ENCODE measurements around the gene HTD2. TPM values are rescaled to one million over a fixed set of nuclear protein-coding genes. Genes with fewer than 3 reads are reported as not detected.

HTD2 gene
- total RNA-seq, 1 experiment from 2014 or later, result 7.9 TPM

DNA sequence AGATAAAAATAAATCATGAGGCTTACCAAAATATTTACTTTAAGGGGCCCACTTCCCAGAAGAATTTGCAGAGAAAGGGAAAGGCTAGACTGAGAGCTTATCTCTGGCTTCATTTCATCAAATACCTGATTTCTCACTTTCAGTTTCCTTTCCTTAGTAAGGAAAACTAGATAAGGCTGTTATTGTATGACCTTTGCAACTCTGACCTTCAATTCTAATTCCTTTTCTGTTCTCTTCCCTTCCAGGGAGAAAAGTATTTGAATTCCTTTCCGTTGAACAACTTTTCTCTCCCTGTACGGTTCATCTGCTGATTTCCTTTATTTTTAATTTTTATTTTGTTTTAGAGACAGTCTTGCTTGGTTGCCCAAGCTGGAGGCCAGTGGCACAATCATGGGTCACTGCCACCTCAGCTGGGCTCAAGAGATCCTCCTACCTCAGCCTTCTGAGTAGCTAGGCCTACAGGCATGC lies 19.2 kb downstream of the HTD2 start:
- in situ Hi-C loops (cut with HindIII; ENCODE audit: low pct_unique_long_range_greater_than_20kb, low sequenced_read_pairs) (no loop called here), intact Hi-C loops (cut with micrococcal nuclease; ENCODE audit: unreplicated experiment) (no loop called here)
- no TSS peak for BruUV-seq (replicated peaks)
- DNase-seq (ENCODE audit: low read depth, low spot score), result no peak
- TF ChIP-seq TCF7L2 (IDR thresholded peaks at IDR 0.05; ENCODE audit: low read depth, low read length), result no peak
- TF ChIP-seq, protein P1, sequence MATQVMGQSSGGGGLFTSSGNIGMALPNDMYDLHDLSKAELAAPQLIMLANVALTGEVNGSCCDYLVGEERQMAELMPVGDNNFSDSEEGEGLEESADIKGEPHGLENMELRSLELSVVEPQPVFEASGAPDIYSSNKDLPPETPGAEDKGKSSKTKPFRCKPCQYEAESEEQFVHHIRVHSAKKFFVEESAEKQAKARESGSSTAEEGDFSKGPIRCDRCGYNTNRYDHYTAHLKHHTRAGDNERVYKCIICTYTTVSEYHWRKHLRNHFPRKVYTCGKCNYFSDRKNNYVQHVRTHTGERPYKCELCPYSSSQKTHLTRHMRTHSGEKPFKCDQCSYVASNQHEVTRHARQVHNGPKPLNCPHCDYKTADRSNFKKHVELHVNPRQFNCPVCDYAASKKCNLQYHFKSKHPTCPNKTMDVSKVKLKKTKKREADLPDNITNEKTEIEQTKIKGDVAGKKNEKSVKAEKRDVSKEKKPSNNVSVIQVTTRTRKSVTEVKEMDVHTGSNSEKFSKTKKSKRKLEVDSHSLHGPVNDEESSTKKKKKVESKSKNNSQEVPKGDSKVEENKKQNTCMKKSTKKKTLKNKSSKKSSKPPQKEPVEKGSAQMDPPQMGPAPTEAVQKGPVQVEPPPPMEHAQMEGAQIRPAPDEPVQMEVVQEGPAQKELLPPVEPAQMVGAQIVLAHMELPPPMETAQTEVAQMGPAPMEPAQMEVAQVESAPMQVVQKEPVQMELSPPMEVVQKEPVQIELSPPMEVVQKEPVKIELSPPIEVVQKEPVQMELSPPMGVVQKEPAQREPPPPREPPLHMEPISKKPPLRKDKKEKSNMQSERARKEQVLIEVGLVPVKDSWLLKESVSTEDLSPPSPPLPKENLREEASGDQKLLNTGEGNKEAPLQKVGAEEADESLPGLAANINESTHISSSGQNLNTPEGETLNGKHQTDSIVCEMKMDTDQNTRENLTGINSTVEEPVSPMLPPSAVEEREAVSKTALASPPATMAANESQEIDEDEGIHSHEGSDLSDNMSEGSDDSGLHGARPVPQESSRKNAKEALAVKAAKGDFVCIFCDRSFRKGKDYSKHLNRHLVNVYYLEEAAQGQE (IDR thresholded peaks at IDR 0.05; ENCODE audit: insufficient read depth in 1 of 2, low read depth in 2 of 2, low read length in 1 of 2), result no peak
- no peak for TF ChIP-seq POLR2AphosphoS5 (IDR thresholded peaks at IDR 0.05; ENCODE audit: low read depth, low read length)
- TF ChIP-seq SIN3A (IDR thresholded peaks at IDR 0.05; ENCODE audit: borderline replicate concordance, insufficient read depth, low read depth, low read length), result no peak
- TF ChIP-seq, protein P2, sequence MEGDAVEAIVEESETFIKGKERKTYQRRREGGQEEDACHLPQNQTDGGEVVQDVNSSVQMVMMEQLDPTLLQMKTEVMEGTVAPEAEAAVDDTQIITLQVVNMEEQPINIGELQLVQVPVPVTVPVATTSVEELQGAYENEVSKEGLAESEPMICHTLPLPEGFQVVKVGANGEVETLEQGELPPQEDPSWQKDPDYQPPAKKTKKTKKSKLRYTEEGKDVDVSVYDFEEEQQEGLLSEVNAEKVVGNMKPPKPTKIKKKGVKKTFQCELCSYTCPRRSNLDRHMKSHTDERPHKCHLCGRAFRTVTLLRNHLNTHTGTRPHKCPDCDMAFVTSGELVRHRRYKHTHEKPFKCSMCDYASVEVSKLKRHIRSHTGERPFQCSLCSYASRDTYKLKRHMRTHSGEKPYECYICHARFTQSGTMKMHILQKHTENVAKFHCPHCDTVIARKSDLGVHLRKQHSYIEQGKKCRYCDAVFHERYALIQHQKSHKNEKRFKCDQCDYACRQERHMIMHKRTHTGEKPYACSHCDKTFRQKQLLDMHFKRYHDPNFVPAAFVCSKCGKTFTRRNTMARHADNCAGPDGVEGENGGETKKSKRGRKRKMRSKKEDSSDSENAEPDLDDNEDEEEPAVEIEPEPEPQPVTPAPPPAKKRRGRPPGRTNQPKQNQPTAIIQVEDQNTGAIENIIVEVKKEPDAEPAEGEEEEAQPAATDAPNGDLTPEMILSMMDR (IDR thresholded peaks at IDR 0.05), result no peak
- Histone ChIP-seq H3K27ac (ENCODE audit: low read length) (no peak overlapping the region), H3K4me3 (ENCODE audit: low read depth in 2 of 2, low read length in 2 of 2) (no peak overlapping the region), H3K4me1 (ENCODE audit: control insufficient read depth, insufficient read depth, low read length) (no peaks in the 10 kb centered on the region; the same call in 1 of the 2 replicates), H3K36me3 (ENCODE audit: control insufficient read depth, insufficient read depth, low read length) (no peaks in the 10 kb centered on the region), H3K9me3 (ENCODE audit: control insufficient read depth, insufficient read depth, low read depth, low read length) (no peaks in the 10 kb centered on the region), H3K27me3 (ENCODE audit: control insufficient read depth, insufficient read depth, low read length) (no peaks in the 10 kb centered on the region)
- ChIA-PET POLR2A (no interaction called here), CTCF (no interaction called here)
- no peak for ATAC-seq

DNA sequence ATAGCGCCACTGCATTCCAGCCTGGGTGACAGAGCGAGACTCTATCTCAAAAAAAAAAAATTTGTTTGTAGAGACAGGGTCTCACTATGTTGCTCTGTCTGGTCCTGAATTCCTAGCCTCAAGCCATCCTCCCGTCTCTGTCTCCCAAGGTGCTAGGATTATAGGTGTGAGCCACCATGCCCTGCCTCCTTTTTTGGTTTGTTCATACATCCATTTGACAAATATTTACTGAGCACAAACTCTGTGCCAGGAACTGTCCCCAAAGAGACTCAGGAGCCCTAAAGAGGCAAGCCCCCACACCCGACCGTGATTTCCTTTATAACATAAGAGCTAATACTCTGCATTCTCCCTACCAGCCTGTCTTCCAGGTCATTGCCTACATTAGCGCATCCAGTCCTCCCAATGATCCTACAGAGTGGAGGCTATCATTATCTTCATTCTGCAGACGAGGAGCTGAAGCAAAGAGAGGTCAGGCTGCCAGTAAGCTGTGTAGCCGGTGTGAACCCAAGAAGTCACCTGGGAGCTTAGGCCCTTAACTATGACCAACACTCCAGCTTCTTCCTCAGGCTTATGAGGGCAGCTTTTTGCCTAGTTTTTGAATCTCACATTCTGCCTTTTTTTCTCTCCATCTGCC lies 20.1 kb downstream of the HTD2 start:
- intact Hi-C loops (cut with micrococcal nuclease; ENCODE audit: unreplicated experiment), result no loop called here
- BruUV-seq (replicated peaks), result no TSS peak
- Histone ChIP-seq H3K27ac (ENCODE audit: low read length) (no peak overlapping the region), H3K27me3 (ENCODE audit: control insufficient read depth, insufficient read depth, low read length) (no peaks in the 10 kb centered on the region), H3K9me3 (ENCODE audit: control insufficient read depth, insufficient read depth, low read depth, low read length) (no peaks in the 10 kb centered on the region), H3K4me1 (ENCODE audit: control insufficient read depth, insufficient read depth, low read length) (no peaks in the 10 kb centered on the region; the same call in 1 of the 2 replicates), H3K4me3 (ENCODE audit: low read depth in 2 of 2, low read length in 2 of 2) (no peak overlapping the region), H3K36me3 (ENCODE audit: control insufficient read depth, insufficient read depth, low read length) (no peaks in the 10 kb centered on the region)
- TF ChIP-seq TCF7L2 (IDR thresholded peaks at IDR 0.05; ENCODE audit: low read depth, low read length) (no peak), SIN3A (IDR thresholded peaks at IDR 0.05; ENCODE audit: borderline replicate concordance, insufficient read depth, low read depth, low read length) (no peak), POLR2AphosphoS5 (IDR thresholded peaks at IDR 0.05; ENCODE audit: low read depth, low read length) (no peak)
- TF ChIP-seq, protein P1 (IDR thresholded peaks at IDR 0.05; ENCODE audit: insufficient read depth in 1 of 2, low read depth in 2 of 2, low read length in 1 of 2), result no peak
- TF ChIP-seq, protein P2 (IDR thresholded peaks at IDR 0.05), result no peak
- ATAC-seq (no peak), DNase-seq (ENCODE audit: low read depth, low spot score) (no peak)
- CTCF ChIA-PET, result no interaction called here
- POLR2A ChIA-PET, result no interaction called here
- in situ Hi-C loops (cut with HindIII; ENCODE audit: low pct_unique_long_range_greater_than_20kb, low sequenced_read_pairs), result no loop called here

All from Panc1 (cell line).